ACC112 (cell line): ENCODE results near the gene PGM1.

Experiments
- H2AFZ ChIP-seq: fragments of 200-600 bp; sonication (generic); one replicate; pipeline ENCODE4 v1.6.0; 2017; ENCODE audit warnings: antibody characterized with exemption, low read length; ENCODE audit not compliant: unreplicated experiment
- H3K27ac ChIP-seq: fragments of 200-600 bp; sonication (generic); 2 replicates; pipeline ENCODE4 v1.5.1; 2014; ENCODE audit warnings: low read depth, mild to moderate bottlenecking, antibody characterized with exemption, low read length, moderate library complexity
- H3K27me3 ChIP-seq: fragments of 200-600 bp; sonication (generic); 2 replicates; pipeline ENCODE4 v1.6.1; 2014; ENCODE audit warnings: mild to moderate bottlenecking, antibody characterized with exemption, low read length, moderate library complexity, mixed read lengths; ENCODE audit not compliant: insufficient read depth
- H3K36me3 ChIP-seq: fragments of 200-600 bp; sonication (generic); 2 replicates; pipeline ENCODE4 v1.6.1; 2016; ENCODE audit warnings: mild to moderate bottlenecking, antibody characterized with exemption, low read length, moderate library complexity, mixed read lengths; ENCODE audit not compliant: insufficient read depth
- H3K4me1 ChIP-seq: fragments of 200-600 bp; sonication (generic); one replicate; pipeline ENCODE4 v1.6.1; 2016; ENCODE audit warnings: low read length, mixed read lengths; ENCODE audit not compliant: insufficient read depth, unreplicated experiment, control insufficient read depth
- H3K4me3 ChIP-seq: fragments of 200-600 bp; sonication (generic); 2 replicates; pipeline ENCODE4 v1.5.1; 2014; ENCODE audit warnings: mild to moderate bottlenecking, low read depth, low read length
- H3K79me2 ChIP-seq: fragments of 200-600 bp; sonication (generic); one replicate; pipeline ENCODE4 v1.6.0; 2016; ENCODE audit warnings: low read length; ENCODE audit not compliant: control insufficient read depth, unreplicated experiment, insufficient read depth

PGM1 gene

DNA sequence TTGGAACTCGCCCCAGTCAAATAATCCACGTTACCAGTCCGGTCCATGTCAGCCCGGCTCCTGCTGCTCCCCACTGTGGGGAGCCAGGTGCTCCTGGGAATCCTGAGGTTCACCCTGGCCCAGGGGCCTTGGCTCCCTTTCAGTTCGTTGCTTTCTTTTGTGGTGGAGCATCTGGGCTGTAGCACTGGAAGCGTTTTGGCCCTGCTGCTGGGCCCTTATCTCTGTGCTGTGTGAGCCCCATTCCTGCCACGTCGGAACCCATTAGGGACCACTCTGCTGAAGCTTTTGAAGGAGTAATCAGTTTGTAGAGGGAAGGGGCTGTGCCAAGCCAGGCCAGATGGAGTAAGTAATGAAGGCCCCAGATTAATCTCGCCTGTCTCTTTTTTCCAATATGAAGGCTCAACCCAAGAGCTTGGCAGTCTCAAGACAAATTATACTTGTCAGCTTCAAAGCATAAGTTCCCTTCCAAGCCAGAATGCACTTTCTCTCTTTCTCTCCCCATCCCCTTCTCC is 82.3 kb downstream of the PGM1 start:
- no peaks in the 10 kb centered on the region for H3K27me3 ChIP-seq
- H2AFZ ChIP-seq, result no peak overlapping the region
- H3K4me3 ChIP-seq, result no peak overlapping the region
- H3K27ac ChIP-seq, result no peak overlapping the region
- H3K4me1 ChIP-seq, result peaks cover 9% of the 10 kb centered on the region
- no peaks in the 10 kb centered on the region for H3K36me3 ChIP-seq
- no peaks in the 10 kb centered on the region for H3K79me2 ChIP-seq

DNA sequence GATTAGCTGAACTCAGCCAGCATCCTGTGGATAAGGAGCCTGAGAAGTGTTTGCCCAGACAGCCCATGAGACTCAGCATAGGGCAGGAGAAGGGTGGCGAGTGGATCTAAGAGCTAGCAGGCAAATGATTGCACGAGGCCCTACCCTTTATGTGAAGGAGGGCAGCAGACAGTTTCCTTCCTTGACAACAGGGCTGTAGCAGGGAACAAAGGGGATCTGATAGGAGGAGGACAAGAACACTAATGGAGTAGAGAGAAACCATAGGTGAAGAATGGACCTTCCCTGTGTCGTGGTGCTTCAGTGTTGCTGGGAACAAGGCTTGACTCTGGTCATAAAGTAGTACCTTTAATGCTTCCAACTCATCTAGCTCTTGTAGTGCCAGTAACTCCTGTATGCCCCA is 84.3 kb downstream of the PGM1 start:
- Histone ChIP-seq H3K36me3 (no peaks in the 10 kb centered on the region), H3K27me3 (no peaks in the 10 kb centered on the region), H3K79me2 (no peaks in the 10 kb centered on the region), H3K4me3 (no peak overlapping the region), H3K27ac (no peak overlapping the region), H3K4me1 (peaks cover 9% of the 10 kb centered on the region), H2AFZ (no peak overlapping the region)

DNA sequence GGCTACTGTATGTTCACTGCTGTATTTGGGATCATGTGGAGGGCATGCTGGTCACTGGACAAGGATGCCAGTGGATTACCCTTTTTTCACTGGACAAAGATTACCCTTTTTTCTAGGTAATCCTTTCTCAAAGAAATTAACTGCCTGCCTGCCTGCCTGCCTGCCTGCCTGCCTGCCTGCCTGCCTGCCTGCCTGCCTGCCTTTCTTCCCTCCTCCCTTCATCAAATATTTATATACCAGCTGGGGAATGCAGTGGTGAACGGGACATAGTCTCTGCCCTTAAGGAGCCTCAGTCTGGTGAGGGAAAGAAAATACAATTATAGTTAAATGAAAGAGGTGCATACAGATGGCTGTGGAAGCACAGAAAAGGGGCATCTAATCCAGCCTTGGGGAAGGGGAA is 85.0 kb downstream of the PGM1 start:
- no peak overlapping the region for H3K27ac ChIP-seq
- H3K36me3 ChIP-seq, result no peaks in the 10 kb centered on the region
- no peaks in the 10 kb centered on the region for H3K79me2 ChIP-seq
- no peak overlapping the region for H2AFZ ChIP-seq
- no peak overlapping the region for H3K4me3 ChIP-seq
- peaks cover 9% of the 10 kb centered on the region for H3K4me1 ChIP-seq
- no peaks in the 10 kb centered on the region for H3K27me3 ChIP-seq

DNA sequence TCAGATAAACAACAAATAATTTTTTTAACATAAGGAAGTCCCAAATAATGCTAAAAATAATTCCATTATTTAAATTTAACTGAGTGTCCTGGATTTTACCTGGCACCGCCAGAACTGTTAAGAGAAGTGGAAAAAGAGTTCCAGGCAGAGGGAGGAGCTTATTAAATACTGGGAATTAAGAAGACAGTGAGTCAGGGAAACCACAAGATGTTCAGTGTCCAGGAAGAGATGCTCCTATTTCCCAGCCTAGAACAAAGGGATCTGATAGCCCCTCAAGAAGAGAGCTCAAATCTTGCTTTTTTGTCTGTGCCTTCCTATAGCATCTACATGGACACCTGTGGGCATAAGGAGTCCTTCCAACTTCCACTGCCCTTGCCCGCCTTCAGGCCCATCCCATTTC is 85.9 kb downstream of the PGM1 start:
- H3K4me3 ChIP-seq, result no peak overlapping the region
- no peak overlapping the region for H3K27ac ChIP-seq
- H3K79me2 ChIP-seq, result no peaks in the 10 kb centered on the region
- no peaks in the 10 kb centered on the region for H3K27me3 ChIP-seq
- H2AFZ ChIP-seq, result no peak overlapping the region
- H3K4me1 ChIP-seq, result peaks cover 7% of the 10 kb centered on the region
- H3K36me3 ChIP-seq, result no peaks in the 10 kb centered on the region

DNA sequence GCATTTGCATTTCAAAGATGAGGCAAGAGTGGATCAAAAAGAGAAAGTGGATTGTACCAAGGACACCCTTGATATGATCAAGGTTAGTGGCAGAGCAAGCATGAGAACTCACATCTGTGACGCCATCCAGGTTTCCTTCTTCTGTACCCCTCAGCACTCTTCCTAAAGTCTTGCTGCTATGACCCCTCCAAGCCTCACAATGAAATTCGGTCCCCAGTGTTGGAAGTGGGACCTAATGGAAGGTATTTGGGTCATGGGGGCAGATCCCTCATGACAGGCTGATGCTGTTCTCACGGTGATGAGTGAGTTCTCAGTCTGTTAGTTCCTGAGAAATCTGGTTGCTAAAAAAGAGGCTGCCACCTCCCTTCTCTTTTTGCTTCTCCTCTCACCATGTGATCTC is 86.4 kb downstream of the PGM1 start:
- no peak overlapping the region for H3K4me3 ChIP-seq
- H3K27ac ChIP-seq, result no peak overlapping the region
- peaks cover 3% of the 10 kb centered on the region for H3K4me1 ChIP-seq
- no peaks in the 10 kb centered on the region for H3K27me3 ChIP-seq
- H2AFZ ChIP-seq, result no peak overlapping the region
- H3K79me2 ChIP-seq, result no peaks in the 10 kb centered on the region
- H3K36me3 ChIP-seq, result no peaks in the 10 kb centered on the region

DNA sequence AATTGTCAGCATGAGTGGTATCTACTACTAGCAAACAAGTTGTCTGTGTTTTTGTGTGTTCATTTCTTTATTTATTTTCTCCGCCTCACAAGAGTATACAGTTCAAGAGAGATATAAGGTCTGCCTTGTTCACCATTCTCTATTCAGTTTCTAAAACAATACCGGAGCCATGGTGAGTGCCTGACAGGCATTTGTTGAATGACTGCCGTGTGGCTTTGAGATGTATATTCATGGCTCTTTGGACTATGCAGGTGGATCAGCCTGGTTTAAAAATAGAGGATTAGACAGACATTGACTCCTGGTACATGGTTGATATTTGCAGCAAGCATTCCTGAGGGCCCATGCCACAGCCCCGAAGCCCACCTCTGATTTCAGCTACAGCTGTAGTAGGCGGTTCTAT is 89.7 kb downstream of the PGM1 start:
- Histone ChIP-seq H2AFZ (no peak overlapping the region), H3K36me3 (no peaks in the 10 kb centered on the region), H3K79me2 (no peaks in the 10 kb centered on the region), H3K27me3 (no peaks in the 10 kb centered on the region), H3K4me3 (no peak overlapping the region), H3K27ac (no peak overlapping the region), H3K4me1 (peaks cover under 1% of the 10 kb centered on the region)

DNA sequence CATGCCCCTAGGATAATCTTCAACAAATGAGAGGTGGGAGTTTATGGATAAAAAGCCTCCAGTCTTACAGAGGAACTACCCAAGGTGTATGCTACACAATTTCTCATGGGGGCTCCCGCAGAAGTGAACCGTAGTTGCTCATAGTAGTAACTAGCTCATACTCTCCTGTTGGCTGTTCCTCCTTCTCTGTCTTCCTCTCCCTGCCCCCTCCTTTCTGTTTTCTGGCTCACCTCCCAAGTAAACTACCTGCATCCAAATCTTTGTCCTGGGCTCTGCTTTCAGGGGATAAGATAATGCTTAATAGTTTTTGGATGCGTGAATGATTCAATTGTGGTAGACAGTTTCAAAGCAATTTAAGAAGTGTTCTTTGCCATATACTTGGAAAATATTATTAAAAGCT is 90.5 kb downstream of the PGM1 start:
- Histone ChIP-seq H3K27ac (no peak overlapping the region), H3K4me1 (peaks cover 9% of the 10 kb centered on the region), H3K4me3 (no peak overlapping the region), H3K79me2 (no peaks in the 10 kb centered on the region), H3K36me3 (no peaks in the 10 kb centered on the region), H2AFZ (no peak overlapping the region), H3K27me3 (no peaks in the 10 kb centered on the region)

DNA sequence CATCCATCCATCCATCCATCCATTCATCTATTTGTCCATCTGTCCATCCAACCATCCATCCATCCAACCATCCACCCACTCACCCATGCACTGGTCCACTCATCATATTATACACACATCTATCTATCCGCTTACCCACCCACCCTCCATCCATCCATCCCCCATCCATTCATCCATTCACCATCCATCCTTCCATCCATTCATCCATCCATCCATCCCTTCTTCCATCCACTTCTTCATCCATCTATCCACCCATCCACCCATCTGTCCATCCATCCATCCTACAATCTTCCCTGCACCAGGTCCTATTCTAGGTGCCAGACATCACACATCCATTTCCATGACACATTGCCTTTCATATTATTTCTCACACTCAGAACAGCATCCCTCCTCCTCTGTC is 93.5 kb downstream of the PGM1 start:
- Histone ChIP-seq H3K36me3 (no peaks in the 10 kb centered on the region), H3K27me3 (no peaks in the 10 kb centered on the region), H3K27ac (no peak overlapping the region), H3K4me3 (no peak overlapping the region), H3K79me2 (no peaks in the 10 kb centered on the region), H3K4me1 (peaks cover 10% of the 10 kb centered on the region), H2AFZ (no peak overlapping the region)

DNA sequence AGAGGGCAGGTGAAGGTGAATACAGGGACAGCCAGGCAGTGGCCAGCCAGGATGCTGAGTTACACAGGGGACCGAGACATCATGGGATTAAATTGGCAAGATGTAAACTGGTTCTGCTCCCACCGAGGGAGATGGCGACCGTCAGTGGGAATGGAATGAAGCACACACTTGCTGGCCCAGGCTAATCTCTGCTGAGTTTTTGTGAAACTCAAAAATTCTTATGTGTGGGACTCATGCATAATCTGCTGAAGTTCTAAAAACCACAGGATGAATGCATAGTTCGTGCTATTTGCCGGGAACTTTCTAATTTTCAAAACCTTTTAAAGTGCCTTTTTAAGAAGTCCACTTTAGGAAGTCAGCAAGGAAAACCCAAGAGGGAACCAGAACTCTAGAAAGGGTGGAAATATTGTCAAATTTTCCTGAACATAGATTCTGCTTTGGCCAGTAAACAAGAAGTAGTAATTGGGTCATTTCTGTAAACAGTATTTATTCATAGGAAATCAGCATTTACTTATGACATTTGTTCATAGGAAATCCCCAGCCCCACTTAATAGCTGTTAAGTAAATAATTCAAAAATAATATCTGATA is 95.2 kb downstream of the PGM1 start:
- peak overlapping the region; percentile 5 for H2AFZ ChIP-seq
- H3K27ac ChIP-seq, result no peak overlapping the region
- H3K79me2 ChIP-seq, result no peaks in the 10 kb centered on the region
- 0 out of 2 replicates have a peak overlapping the region, but pooled peaks have one; percentile 2 for H3K4me3 ChIP-seq
- H3K27me3 ChIP-seq, result no peaks in the 10 kb centered on the region
- H3K36me3 ChIP-seq, result no peaks in the 10 kb centered on the region
- peaks cover 10% of the 10 kb centered on the region for H3K4me1 ChIP-seq

DNA sequence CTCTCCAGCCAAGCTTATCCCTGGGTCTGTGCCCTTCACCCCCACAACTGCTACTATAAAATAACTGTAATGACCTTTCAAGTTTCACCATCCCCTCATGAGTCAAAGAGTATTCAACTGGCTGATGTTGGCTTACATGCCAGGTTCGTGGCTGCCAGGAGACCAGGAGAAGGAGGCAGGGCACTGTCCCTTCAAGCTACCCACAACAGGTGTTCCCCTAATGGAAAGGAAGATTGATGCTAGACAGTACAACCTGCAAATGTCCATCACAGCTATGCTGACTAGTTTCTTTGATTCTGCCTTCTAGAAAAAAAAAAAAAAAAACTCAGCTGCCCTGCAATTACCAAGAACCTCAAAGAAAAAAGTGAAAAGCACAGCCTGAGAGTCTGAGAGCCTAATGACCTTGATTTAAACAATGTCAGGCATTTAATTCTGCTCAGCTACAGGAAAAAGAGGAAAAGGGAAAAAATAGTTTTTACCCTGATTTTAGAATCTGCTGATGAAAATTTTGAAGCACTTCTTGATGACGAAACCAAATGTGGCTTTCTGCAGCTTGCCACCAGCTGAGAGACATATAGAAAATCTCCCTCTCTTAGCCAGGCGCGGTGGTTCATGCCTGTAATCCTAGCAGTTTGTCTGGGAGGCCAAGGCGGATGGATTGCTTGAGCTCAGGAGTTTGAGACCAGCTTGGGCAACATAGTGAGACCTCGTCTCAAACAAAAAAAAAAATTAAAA is 97.9 kb downstream of the PGM1 start:
- Histone ChIP-seq H3K36me3 (no peaks in the 10 kb centered on the region), H3K4me3 (no peak overlapping the region), H3K27ac (no peak overlapping the region), H2AFZ (no peak overlapping the region), H3K79me2 (no peaks in the 10 kb centered on the region), H3K4me1 (peaks cover 17% of the 10 kb centered on the region), H3K27me3 (no peaks in the 10 kb centered on the region)
